Endothelial cell (in vitro differentiated cells): ENCODE results near the gene PYM1. TPM values are rescaled to one million over a fixed set of nuclear protein-coding genes. Genes with fewer than 3 reads are reported as not detected.

Experiments
- DNase-seq: peaks from one replicate; pipeline ENCODE4 v3.0.0; 2021; ENCODE audit warnings: low spot score
- H3K27ac Mint-ChIP-seq: one replicate; pipeline ENCODE4 v1.8.0; 2021; ENCODE audit warnings: mixed read lengths, inconsistent platforms; ENCODE audit not compliant: unreplicated experiment
- H3K27me3 Mint-ChIP-seq: one replicate; pipeline ENCODE4 v1.8.0; 2021; ENCODE audit warnings: mild to moderate bottlenecking, moderate library complexity, mixed read lengths, inconsistent platforms; ENCODE audit not compliant: unreplicated experiment
- H3K36me3 Mint-ChIP-seq: one replicate; pipeline ENCODE4 v1.8.0; 2021; ENCODE audit warnings: mild to moderate bottlenecking, low read depth, mixed read lengths, inconsistent platforms; ENCODE audit not compliant: unreplicated experiment
- H3K4me1 Mint-ChIP-seq: one replicate; pipeline ENCODE4 v1.8.0; 2021; ENCODE audit warnings: mild to moderate bottlenecking, mixed read lengths, inconsistent platforms; ENCODE audit not compliant: unreplicated experiment
- H3K4me3 Mint-ChIP-seq: one replicate; pipeline ENCODE4 v1.8.0; 2021; ENCODE audit warnings: mild to moderate bottlenecking, mixed read lengths, inconsistent platforms; ENCODE audit not compliant: unreplicated experiment
- H3K9me3 Mint-ChIP-seq: one replicate; pipeline ENCODE4 v1.8.0; 2021; ENCODE audit warnings: mixed read lengths, inconsistent platforms; ENCODE audit not compliant: unreplicated experiment
- total RNA-seq: library from RNA; stranded (reverse); fragmentation: NEBNext Ultra II Directional; extraction: Animal tissue kit (Norgen Biotek cat#: 25700); gene quantifications from one replicate; pipeline ENCODE4 v1.2.1, GENCODE V29; 2021; ENCODE audit not compliant: unreplicated experiment
- TF ChIP-seq, protein P1 (sequence below): fragments of 200-600 bp; sonication (generic); IDR thresholded peaks from one replicate; pipeline ENCODE4 v1.5.0; 2021; ENCODE audit warnings: antibody characterized with exemption; ENCODE audit not compliant: unreplicated experiment

Gene PYM1
- total RNA-seq, 1 donor from 2014 or later: 58.6 TPM

DNA sequence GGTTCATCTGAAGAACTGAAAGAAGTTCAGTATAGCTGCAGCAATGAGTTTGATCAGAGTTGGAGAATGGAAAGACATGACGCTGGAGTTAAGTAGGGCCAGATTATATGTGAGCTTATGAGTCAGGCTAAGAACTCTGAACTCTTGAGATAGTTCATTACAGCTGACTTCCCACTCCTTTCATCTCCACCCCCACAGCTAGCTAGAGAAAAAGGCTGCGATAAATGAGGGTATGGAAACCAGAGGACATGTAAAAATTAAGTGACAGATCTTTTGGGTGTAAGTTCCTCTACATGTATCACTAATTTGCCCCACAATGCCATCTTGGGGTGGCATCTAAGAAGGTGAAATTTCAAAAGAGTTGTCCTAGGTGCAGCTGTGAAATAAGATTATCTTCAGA, 28.6 kb downstream of the PYM1 start:
- Mint-ChIP-seq H3K9me3 (no peaks in the 10 kb centered on the region), H3K4me1 (no peaks in the 10 kb centered on the region), H3K4me3 (no peak overlapping the region), H3K36me3 (peaks cover 29% of the 10 kb centered on the region), H3K27me3 (no peaks in the 10 kb centered on the region), H3K27ac (no peak overlapping the region)
- no peak for DNase-seq
- TF ChIP-seq, protein P1, sequence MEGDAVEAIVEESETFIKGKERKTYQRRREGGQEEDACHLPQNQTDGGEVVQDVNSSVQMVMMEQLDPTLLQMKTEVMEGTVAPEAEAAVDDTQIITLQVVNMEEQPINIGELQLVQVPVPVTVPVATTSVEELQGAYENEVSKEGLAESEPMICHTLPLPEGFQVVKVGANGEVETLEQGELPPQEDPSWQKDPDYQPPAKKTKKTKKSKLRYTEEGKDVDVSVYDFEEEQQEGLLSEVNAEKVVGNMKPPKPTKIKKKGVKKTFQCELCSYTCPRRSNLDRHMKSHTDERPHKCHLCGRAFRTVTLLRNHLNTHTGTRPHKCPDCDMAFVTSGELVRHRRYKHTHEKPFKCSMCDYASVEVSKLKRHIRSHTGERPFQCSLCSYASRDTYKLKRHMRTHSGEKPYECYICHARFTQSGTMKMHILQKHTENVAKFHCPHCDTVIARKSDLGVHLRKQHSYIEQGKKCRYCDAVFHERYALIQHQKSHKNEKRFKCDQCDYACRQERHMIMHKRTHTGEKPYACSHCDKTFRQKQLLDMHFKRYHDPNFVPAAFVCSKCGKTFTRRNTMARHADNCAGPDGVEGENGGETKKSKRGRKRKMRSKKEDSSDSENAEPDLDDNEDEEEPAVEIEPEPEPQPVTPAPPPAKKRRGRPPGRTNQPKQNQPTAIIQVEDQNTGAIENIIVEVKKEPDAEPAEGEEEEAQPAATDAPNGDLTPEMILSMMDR: no peak

DNA sequence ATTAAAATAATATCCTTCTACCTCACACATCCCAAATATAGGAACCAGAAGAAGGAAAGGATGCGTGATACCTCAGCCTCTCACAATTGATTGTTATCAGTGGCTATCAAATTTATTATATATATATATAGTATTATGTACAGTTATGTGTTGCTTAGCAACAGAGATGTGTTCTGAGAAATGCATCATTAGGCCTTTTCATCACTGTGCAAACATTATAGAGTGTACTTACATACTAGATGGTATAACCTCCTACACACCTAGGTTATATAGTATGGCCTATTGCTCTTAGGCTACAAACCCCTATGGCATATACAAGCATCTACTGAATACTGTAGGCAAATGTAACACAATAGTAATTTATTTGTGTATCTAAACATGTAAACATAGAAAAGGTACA, 34.0 kb downstream of the PYM1 start:
- Mint-ChIP-seq H3K9me3 (no peaks in the 10 kb centered on the region), H3K4me3 (no peak overlapping the region), H3K27ac (no peak overlapping the region), H3K4me1 (no peaks in the 10 kb centered on the region), H3K27me3 (peaks cover 2% of the 10 kb centered on the region), H3K36me3 (peaks cover 7% of the 10 kb centered on the region)
- no peak for DNase-seq
- TF ChIP-seq, protein P1: no peak

DNA sequence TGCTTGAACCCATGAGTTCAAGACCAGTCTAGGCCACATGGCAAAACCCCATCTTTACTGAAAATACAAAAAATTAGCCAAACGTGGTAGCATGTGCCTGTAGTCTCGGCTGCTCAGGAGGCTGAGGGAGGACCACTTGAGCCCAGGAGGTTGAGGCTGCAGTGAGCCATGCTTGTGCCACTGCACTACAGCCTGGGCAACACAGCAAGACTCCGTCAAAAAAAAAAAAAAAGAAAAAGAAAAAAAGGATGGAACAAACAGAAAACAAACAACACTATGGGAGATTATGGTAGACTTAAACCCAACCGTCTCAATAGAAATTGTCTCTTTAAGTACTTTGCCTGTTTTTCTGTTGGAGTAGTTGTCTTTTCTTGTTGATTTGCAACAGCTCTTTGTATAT, 36.4 kb downstream of the PYM1 start:
- TF ChIP-seq, protein P1: no peak
- Mint-ChIP-seq H3K9me3 (no peaks in the 10 kb centered on the region), H3K4me1 (no peaks in the 10 kb centered on the region), H3K36me3 (peaks cover 7% of the 10 kb centered on the region), H3K27ac (no peak overlapping the region), H3K27me3 (peaks cover 2% of the 10 kb centered on the region), H3K4me3 (no peak overlapping the region)
- DNase-seq: no peak

DNA sequence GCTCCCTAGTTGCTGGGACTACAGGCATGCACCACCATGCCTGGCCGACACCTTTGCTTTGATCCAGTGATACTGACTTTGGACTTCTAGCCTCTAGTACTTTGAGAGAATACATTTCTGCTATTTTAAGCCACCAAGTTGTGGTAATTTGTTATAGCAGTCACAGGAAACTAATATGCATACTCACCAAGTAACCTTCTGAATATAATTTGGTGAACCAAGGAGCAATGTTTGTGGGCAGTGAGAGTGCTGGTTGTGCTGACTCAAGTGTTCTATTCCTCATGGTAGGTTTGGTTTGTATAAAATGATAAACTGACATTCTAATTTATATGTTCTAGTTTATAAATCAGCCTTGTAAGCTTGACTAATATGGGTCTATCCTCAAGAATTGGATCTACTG, 42.6 kb downstream of the PYM1 start:
- H3K27ac Mint-ChIP-seq: no peak overlapping the region
- no peaks in the 10 kb centered on the region for H3K9me3 Mint-ChIP-seq
- H3K4me1 Mint-ChIP-seq: peaks cover 2% of the 10 kb centered on the region
- no peak overlapping the region for H3K4me3 Mint-ChIP-seq
- TF ChIP-seq, protein P1: no peak
- H3K36me3 Mint-ChIP-seq: peaks cover 4% of the 10 kb centered on the region
- peaks cover 1% of the 10 kb centered on the region for H3K27me3 Mint-ChIP-seq
- no peak for DNase-seq

DNA sequence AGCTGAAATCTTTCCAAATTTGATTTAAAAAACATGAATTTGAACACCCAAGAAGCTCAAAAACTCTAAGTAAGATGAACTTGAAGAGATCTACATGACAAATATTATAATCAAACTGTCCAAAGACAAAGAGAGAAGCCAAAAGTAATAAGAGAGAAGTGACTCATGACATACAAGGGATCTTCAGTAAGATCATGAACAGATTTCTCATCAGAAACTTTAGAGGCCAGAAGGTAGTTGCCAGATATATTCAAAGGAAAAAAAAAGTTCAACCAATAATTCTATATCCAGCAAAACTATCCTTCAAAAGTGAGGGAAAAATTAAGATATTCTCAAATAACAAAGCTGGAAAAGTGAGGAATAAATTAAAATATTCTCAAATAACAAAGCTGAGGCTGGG, 49.9 kb downstream of the PYM1 start:
- H3K36me3 Mint-ChIP-seq: peaks cover 4% of the 10 kb centered on the region
- no peak overlapping the region for H3K27ac Mint-ChIP-seq
- H3K4me3 Mint-ChIP-seq: no peak overlapping the region
- TF ChIP-seq, protein P1: no peak
- no peak for DNase-seq
- H3K4me1 Mint-ChIP-seq: peaks cover 2% of the 10 kb centered on the region
- peaks cover 1% of the 10 kb centered on the region for H3K27me3 Mint-ChIP-seq
- H3K9me3 Mint-ChIP-seq: no peaks in the 10 kb centered on the region
